ENCODE measurements around the gene ILK. TPM values are rescaled to one million over a fixed set of nuclear protein-coding genes. Genes with fewer than 3 reads are reported as not detected.

The ILK gene
- total and polyA plus RNA-seq, 2 of the 13 experiments (the other 11 are each of a cell fraction or from before 2014, with no cell fraction given): 70.3 to 108 TPM

DNA sequence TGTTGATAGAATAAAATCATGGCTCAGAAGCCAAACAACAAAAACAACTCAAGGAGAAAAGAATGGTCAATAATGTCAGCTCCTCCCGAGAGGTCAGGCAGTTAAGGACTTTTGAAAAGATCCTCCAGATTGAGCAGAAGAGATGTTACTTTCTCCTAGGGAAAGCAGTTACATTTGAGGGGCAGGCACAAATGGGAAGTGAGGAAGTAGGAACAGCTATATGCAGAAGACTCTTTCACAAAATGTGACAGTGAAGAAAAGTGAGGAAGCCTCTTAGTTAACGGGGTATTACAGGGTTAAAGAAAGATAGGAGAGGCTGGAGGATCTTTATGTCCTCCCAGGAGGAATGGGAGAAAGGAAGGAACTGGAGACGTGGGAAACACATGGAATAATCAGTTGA, 48.6 kb downstream of the ILK start:
- H3K4me3 ChIP-seq (replicated peaks in 1 of 3; ENCODE audit: insufficient read depth in 1 of 3, low read depth in 2 of 3, low read length in 3 of 3): no peak overlapping the region
- TF ChIP-seq GMEB1 (CRISPR knock-in tag; IDR thresholded peaks at IDR 0.05; ENCODE audit: borderline replicate concordance): no peak
- no peak for TF ChIP-seq ETV5 (CRISPR knock-in tag; IDR thresholded peaks at IDR 0.05; ENCODE audit: borderline replicate concordance)
- TF ChIP-seq ZMAT5 (CRISPR knock-in tag; IDR thresholded peaks at IDR 0.05; ENCODE audit: borderline replicate concordance, low read depth): no peak
- TF ChIP-seq ZNF564 (CRISPR knock-in tag; IDR thresholded peaks at IDR 0.05): no peak
- no peak for TF ChIP-seq ZNF530 (CRISPR knock-in tag; IDR thresholded peaks at IDR 0.05; ENCODE audit: low read depth)
- TF ChIP-seq, protein P1, sequence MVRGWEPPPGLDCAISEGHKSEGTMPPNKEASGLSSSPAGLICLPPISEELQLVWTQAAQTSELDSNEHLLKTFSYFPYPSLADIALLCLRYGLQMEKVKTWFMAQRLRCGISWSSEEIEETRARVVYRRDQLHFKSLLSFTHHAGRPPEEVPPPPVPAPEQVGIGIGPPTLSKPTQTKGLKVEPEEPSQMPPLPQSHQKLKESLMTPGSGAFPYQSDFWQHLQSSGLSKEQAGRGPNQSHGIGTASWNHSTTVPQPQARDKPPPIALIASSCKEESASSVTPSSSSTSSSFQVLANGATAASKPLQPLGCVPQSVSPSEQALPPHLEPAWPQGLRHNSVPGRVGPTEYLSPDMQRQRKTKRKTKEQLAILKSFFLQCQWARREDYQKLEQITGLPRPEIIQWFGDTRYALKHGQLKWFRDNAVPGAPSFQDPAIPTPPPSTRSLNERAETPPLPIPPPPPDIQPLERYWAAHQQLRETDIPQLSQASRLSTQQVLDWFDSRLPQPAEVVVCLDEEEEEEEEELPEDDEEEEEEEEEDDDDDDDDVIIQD (CRISPR knock-in tag; IDR thresholded peaks at IDR 0.05; ENCODE audit: low read depth): no peak
- no peak for TF ChIP-seq ZNF460 (CRISPR knock-in tag; IDR thresholded peaks at IDR 0.05; ENCODE audit: borderline replicate concordance)
- no peak for TF ChIP-seq ZBED4 (CRISPR knock-in tag; IDR thresholded peaks at IDR 0.05; ENCODE audit: borderline replicate concordance)
- TF ChIP-seq ZNF569 (CRISPR knock-in tag; IDR thresholded peaks at IDR 0.05; ENCODE audit: borderline replicate concordance): no peak
- DNase-seq (ENCODE audit: low spot score) (no peak), FAIRE-seq (no peak), ATAC-seq (no peak)
- H4K20me1 ChIP-seq (ENCODE audit: insufficient read depth, low read length): no peaks in the 10 kb centered on the region; the same call in 1 of the 2 replicates
- no peaks in the 10 kb centered on the region for H3K9me3 ChIP-seq (ENCODE audit: low read length)
- no TSS peak for BruUV-seq (replicated peaks)
- peaks cover 15 to 94% of the 10 kb centered on the region in 2 experiments for H3K27me3 ChIP-seq (ENCODE audit: control insufficient read depth in 1 of 2, insufficient read depth in 2 of 2, low read length in 2 of 2)
- no peak overlapping the region for H2AFZ ChIP-seq (ENCODE audit: low read length)
- no peaks in the 10 kb centered on the region for H3K79me2 ChIP-seq (ENCODE audit: insufficient read depth, low read length)
- H3K4me1 ChIP-seq (ENCODE audit: insufficient read depth, low read length): peaks cover 12% of the 10 kb centered on the region
- CTCF ChIA-PET (ENCODE audit: low intra/inter-chr PET ratio, low total read pairs): no interaction called here
- intact Hi-C loops (cut with micrococcal nuclease; ENCODE audit: unreplicated experiment): no loop called here
- 2% methylated on average over 3 of the region's 3 CpGs for WGBS (ENCODE audit: low lambda C conversion rate)
- POLR2A ChIA-PET: no interaction called here
- in situ Hi-C loops (cut with HindIII; ENCODE audit: extremely low pct_ligation_motif_present, low pct_unique_long_range_greater_than_20kb): no loop called here
- no peaks in the 10 kb centered on the region for H3K36me3 ChIP-seq (replicated peaks in 1 of 2; ENCODE audit: control insufficient read depth in 1 of 2, insufficient read depth in 2 of 2, low read length in 2 of 2)
- no peak overlapping the region for H3K9ac ChIP-seq (ENCODE audit: insufficient read depth, low read depth, low read length)
- H3K27ac ChIP-seq (ENCODE audit: extremely low read length, insufficient read depth, low read length): no peak overlapping the region
- H3K4me2 ChIP-seq (ENCODE audit: low read depth, low read length): no peak overlapping the region
